ENCODE data around the gene MYMX. TPM values are rescaled to one million over a fixed set of nuclear protein-coding genes. Genes with fewer than 3 reads are reported as not detected.

MYMX gene
- polyA plus RNA-seq, 3 donors: 0.23 to 0.59 (median 0.24) TPM

DNA sequence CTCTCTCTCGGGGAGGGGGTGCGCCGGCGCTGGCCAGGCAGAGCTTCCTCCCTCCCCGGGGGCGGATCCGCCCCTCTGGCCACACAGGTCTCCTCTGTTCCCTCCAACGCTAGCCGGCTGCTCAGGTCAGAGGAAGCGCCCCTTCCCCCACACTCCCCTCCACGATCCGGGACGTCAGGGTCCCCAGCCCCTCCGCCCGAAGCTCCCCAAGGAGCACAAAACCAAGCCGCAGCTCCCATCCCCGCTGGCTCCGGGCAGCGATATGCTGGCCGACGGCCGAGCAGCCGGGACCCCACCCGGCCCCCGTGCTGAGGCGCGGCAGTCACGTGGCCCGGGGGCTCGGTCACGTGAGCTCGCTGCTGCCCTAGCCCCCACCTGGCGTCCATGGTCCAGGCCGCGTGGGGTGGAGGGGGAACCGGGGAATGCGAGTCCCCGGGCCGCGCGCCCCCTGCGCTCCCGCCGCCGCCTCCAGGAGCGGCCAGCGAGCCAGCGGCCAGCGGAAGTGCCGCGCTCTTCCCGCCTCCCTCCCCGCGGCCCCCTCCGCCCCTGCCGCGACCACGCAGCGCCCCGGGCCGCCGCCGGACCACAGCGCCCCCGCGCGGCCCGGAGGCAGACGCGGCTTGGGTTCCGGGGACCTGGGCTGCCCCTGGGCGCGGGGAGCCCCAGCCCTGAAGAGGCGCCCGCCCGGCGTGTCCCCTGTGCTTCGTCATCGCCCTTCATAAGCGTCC lies 40.5 kb downstream of the MYMX start, which contains the start of gene SLC35B2:
SLC35B2 (minus strand) TSS at position 504 of the 728 bp plus-strand sequence; CDS start at position 386, 118 bp downstream.
- peak in 4 of 11 donors; percentile 68 to 72 (median 72) for DNase-seq (ENCODE audit: extremely low read depth in 1 of 11, low read depth in 9 of 11, low spot score in 4 of 11)

DNA sequence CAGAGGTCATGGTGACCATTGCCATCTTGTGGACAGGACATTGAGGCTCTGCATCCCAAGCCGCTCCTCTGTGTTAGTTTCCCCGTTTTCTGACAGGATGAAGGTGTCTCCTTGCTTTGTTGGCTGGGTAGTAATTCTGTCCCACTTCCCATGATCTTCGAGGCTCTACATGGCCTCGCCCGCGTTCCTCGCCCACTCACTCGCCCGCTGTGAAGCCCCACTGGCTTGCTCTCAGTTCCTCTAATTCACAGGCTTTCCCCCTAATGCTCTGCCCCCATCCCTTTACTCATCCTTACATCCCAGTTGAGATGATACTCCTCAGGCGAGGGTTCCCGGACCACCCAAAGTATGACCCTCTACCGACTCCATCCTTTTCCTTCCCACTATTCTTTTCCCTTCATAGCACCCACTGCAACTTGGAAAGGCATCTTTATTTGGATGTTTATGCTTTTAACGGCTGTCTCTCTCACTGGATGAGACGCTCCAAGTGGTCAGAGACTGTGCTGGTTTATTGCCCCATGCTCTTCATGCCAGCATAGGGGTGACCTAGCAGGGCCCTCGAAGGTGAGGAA lies 41.1 kb downstream of the MYMX start:
- DNase-seq (ENCODE audit: extremely low read depth in 1 of 11, low read depth in 9 of 11, low spot score in 4 of 11): no peak

DNA sequence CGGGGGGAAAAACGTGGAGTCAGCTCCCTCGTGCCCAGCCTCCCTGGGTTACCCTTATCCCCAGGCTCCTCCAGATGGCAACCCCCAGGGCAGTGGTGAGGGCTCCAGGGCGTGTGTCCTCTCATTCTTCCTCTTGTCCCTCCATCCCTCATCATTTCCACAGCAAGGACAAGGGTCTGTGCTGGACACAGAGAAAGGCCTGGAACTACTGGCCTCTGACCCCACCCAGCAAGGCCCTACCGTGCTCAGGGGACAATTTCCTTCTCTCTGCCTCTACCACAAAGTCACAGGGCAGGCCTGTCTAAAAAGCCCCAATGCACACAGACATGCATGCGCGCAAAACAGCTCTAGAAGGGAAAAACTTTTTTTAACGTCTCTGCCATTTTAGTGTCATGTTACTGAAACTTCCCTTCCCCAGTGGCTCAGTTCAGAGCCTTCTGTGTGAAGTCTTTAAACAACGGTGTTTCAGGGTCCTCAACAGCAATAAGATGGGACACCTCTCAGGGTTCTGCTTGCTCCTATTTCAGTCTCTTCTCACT lies 41.7 kb downstream of the MYMX start:
- no peak for DNase-seq (ENCODE audit: extremely low read depth in 1 of 11, low read depth in 9 of 11, low spot score in 4 of 11)

DNA sequence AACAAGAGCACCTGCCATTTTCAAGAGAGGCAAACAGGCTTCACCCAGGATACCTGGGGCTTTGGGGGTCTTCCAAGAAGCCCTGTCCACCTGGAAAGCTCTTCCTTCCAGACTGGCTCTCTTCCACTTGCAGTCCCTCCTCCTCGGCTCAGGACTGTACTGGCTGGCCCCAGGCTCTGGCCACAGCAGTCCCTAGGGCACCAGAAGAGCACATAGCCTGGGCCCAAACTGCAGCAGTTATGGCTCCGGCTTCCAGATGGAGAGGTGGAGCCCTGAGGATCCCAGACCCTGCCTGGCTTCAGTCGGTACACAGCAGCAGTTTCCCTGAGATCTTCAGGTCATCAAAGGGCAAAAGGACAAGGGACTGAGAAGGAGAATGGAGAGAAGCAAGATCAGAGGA lies 42.2 kb downstream of the MYMX start:
- DNase-seq (ENCODE audit: extremely low read depth in 1 of 11, low read depth in 9 of 11, low spot score in 4 of 11): no peak

DNA sequence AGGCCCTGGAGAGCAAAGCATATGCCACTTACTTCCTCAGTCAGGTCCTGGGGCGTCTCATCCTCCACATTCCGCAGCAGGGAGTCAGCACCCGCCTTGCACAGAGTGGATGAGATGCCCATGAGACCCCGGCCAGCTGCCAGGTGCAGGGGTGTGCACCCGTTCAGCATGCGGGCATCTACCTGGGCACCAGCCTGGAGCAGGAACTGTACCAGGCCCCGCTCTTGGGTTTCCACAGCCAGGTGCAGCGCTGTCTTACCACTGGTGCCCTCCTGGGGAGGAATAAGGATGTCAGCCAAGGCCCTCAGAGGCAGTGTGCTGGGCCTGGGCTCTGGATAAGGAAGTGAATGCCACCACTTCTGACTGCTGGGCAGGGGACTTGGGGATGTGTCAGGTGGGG lies 43.3 kb downstream of the MYMX start:
- no peak for DNase-seq (ENCODE audit: extremely low read depth in 1 of 11, low read depth in 9 of 11, low spot score in 4 of 11)

DNA sequence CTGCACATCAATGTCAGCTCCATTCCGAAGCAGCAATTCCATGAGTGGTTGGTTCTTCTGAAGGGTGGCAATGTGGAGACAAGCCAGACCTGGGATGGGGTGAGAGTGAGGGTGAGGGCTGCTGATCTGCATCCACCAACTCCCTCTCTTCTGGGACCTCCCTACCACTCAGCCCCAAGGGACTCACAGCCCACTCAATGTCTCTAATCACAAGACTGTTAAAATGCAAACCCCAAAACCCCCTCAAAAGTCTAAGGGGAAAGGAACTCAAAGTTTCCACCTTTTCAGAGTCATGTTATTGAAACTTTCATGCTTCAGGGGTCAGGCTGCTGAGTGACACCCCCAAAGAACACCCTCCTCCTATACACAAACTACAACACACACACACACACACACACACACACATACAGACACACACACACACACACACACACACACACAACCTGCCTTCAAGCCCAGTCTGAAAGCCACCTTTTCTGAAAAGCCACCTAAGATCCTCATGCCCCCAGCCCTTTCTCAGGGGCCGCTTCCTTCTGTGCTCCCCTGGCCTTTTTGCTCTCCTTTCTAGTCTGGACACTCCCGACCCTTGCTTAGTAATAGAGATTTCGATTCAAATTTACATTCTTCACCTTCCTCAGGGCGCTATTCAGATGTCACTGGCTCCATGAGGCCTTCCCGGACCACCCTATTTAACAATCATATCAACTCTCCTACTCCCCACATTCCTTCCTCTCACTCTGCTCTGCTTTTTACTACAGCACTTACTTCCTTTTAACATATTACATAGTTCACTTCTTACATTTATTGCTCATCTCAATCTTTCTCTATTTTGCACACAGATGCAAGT lies 43.9 kb downstream of the MYMX start:
- no peak for DNase-seq (ENCODE audit: extremely low read depth in 1 of 11, low read depth in 9 of 11, low spot score in 4 of 11)

DNA sequence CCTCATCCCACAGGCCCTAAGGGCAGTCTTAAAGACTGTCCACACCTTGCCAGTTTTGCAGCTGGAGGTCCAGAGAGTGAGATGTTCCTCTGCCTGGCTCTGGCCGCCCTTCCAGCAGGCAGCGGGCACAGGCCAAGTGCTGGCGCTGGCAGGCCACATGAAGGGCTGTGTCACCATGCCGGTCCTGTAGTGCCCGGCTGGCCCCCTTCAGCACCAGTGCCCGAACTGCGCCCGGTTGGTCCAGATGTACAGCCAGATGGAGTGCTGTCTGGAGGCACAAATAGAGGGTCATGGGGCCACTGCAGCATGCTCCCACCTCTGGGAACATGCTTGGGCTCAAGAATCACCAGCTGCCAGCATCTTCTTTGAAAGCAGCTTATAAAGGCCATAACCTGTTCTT lies 44.9 kb downstream of the MYMX start:
- no peak for DNase-seq (ENCODE audit: extremely low read depth in 1 of 11, low read depth in 9 of 11, low spot score in 4 of 11)

DNA sequence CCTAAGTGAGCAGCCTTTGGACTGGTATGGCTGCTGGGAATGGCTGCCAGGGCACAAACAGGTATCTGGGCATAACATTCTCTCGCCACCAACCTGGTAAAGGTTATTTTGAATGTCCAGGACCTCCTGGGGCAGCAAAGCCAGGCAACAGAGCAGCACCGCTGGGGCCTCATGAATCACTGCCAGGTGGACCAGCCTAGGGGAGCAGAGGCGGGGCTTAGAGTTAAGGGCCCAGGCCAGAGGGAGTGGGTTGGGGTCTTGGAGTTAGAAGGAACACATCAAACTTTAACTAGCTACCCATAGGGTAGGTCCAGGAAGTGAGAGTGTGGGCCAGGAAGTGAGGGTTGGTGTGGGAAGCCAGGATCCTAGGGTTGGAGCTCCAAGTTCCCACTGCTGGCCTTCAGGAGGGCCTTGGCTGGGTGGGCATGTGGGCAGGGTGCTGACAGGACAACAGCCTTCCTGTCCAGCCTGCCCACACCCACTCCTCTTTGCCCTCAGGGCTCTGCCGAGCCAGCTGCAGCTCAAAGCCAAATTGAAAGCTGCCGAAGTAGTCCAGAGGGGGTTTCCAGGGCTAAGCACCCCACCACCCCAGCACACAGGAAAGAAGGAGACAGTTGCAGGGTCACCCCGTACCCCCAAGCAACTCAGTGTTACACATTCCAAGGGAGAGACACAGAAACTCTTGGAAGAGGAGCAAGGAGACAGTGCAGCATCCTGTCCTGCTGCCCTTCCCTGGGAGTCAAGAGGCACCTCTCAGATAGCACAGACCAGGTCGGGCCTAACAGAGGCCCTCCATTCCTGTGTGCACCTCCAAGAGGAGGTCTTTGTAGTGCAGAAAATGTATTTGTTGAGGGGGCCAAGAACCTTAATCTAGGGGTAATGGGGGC lies 46.0 kb downstream of the MYMX start:
- no peak for DNase-seq (ENCODE audit: extremely low read depth in 1 of 11, low read depth in 9 of 11, low spot score in 4 of 11)

DNA sequence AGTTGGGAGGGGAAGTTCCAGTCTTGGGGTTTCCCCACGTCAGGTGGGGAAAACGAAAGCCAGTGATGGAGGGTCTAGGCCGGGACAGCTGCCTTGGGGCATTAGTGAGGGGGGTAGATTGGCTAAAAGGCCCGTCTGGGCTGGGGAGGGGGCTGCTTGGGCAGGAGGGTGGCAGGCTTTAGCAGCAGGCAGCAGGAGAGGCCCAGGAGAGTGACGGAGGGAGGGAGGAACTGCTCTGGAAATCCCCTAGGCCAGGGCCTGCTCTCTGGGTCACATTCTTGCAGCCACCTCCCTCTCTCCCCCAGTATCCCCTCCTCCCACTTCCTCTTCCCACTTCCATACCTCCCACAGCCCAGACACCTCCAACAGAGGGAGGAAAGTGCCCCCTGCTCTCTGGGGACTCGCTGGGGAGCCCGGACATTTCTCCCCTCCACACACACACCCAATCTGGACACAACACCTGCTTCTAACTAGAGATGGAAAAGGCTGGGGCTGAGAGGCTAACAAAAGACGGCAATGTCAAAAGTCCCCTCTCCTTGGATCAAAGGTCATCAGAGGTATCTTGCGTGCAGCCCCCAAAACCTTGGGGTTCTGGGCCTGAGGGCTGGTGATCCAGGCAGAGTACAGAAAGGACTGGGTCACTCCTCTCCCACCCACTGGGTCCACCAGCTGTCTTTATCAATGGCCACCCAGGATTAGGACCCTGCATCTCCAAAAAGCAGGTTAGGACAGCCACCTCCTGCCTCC lies 46.8 kb downstream of the MYMX start:
- peak in 1 of 11 donors; percentile 28 for DNase-seq (ENCODE audit: extremely low read depth in 1 of 11, low read depth in 9 of 11, low spot score in 4 of 11)

DNA sequence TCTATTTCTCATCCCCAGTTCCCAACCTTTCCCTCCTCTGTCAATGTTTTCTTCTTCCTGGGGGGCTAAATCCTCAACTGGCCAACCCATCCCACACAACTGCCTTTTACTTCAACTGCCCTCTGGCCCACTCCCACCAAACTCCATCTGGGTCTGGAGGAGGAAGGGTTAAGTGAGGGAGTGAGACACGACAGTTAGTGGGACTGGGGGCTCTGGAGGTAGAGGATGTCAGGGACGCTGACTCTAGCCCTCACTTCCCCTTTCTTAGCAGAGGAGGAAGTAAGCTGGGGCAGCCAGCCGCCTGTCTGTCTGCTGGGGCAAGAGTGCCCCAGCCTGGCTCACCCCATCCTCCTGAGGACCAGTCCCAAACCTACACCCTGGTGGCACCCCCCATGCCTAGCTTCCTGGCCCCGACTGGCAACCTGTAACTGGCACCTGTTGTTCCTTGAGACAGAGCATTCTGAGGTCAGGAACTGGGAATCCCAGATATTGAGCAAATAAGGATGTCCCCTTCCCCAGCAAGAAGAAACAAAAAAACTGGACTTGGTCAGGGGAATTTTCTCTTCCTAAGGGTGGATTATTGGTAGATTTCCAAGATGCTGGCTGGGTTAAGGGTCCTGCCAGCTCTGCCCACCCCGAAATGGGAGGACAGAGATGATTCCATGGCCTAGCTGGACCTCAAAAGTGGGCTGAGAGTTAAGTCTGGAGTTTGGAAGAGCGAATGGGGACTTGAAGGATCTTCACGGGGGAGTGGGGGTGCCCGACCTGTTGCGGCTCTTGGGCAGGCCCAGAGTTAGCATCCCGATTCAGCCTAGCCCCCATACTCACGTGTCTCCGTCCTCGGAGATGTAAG lies 47.7 kb downstream of the MYMX start:
- peak in 1 of 11 donors; percentile 28 for DNase-seq (ENCODE audit: extremely low read depth in 1 of 11, low read depth in 9 of 11, low spot score in 4 of 11)

GRCh38 chr6:44265007-44265721 lies 48.4 kb downstream of the MYMX start, which contains the start of gene NFKBIE:
TSS of gene NFKBIE (minus strand) at chr6:44265551. CDS start at chr6:44265346, 205 bp downstream.
- peak in 10 of 11 donors; percentile 82 to 90 (median 89) for DNase-seq (ENCODE audit: extremely low read depth in 1 of 11, low read depth in 9 of 11, low spot score in 4 of 11)

- DNase-seq (ENCODE audit: extremely low read depth in 1 of 11, low read depth in 9 of 11, low spot score in 4 of 11): no peak
These were observed 49.1 kb downstream of the MYMX start for GRCh38 chr6:44265722-44266233.

- no peak for DNase-seq (ENCODE audit: extremely low read depth in 1 of 11, low read depth in 9 of 11, low spot score in 4 of 11)
These were observed 49.6 kb downstream of the MYMX start for GRCh38 chr6:44266347-44266746.

DNA sequence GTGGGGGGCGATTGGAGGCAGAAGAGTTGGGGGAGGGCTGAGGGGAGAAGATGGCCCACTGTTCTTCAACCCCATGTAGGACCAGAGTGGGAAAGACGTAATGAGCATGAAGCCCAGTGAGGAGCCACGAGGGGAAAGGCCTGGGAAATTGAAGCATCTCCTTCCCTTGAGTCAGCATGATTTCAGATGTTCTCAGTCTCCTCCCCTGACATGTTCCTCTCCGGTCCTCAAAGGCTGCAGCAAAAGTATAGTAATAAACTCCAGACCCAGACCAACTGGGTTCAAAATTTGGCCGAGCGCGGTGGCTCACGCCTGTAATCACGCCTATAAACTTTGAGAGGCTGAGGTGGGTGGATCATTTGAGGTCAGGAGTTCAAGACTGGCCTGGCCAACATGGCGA lies 50.5 kb downstream of the MYMX start:
- no peak for DNase-seq (ENCODE audit: extremely low read depth in 1 of 11, low read depth in 9 of 11, low spot score in 4 of 11)

All from renal cortex interstitium (tissue), 11 donors.